ENCODE measurements around the gene CXorf58. TPM values are rescaled to one million over a fixed set of nuclear protein-coding genes. Genes with fewer than 3 reads are reported as not detected.
"Not testable (repeated sequence)": the region's sequence is repeated elsewhere in the genome, so short reads cannot be mapped to it uniquely, and the experiment has no call there.

Gene CXorf58
- polyA plus RNA-seq, 2 of the 4 experiments (the other 2 are of a cell fraction): 0.15 to 0.47 TPM

DNA sequence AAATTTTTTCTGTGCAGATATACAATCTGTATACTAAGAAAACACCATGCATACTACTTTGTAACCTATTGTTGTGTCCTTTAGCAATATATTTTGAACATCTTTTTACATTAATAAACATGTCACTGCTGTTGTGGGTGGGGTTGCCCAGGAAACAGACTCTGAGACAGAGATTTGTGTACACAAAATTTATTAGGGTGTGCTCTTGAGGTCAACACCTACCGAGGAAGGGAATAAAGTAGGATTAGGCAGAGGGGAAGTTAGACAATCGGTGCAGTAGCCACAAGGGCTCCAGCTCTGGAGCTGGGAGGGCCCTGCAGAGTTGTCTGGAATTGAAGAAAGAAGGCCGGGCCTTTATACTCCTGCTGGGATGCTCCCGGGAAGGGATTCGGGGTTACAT is 56.4 kb downstream of the CXorf58 start:
- CTCF ChIA-PET: interaction anchor here (1.5 kb wide), 1 partner anchor 50 kb away, joined by 3 read pairs; no protein-coding TSS in a partner anchor
- POLR2A ChIA-PET: no interaction called here
- ATAC-seq: peak in 1 of 2 experiments; percentile 40; a peak in 2 of 6 replicates

GRCh38 chrX:23965630-23966029 is 57.8 kb downstream of the CXorf58 start:
- FAIRE-seq; H3K4me2 ChIP-seq; POLR2A ChIA-PET; H3K4me3 ChIP-seq; H3K4me1 ChIP-seq; ATAC-seq; H3K9me3 ChIP-seq; DNase-seq (ENCODE audit: low read depth in 1 of 2, low spot score in 1 of 2); H3K27ac ChIP-seq; CTCF ChIA-PET: not testable (repeated sequence)
- WGBS (ENCODE audit: missing lambda C conversion rate): 74% methylated on average over 8 of the region's 8 CpGs

More for the DNA sequence above, 56.4 kb downstream of the CXorf58 start:
- H3K4me2 ChIP-seq: no peak overlapping the region
- DNase-seq (ENCODE audit: low read depth in 1 of 2, low spot score in 1 of 2) (no peak), FAIRE-seq (peak; percentile 95)
- WGBS (ENCODE audit: missing lambda C conversion rate): 72% methylated on average over 5 of the region's 5 CpGs
- no peaks in the 10 kb centered on the region for H3K4me1 ChIP-seq
- H3K9me3 ChIP-seq: 0 out of 3 replicates have a peak, but pooled peaks cover 5% of the 10 kb centered on the region
- no peak overlapping the region for H3K4me3 ChIP-seq
- no peak for TF ChIP-seq KDM5A (IDR thresholded peaks at IDR 0.05)
- no peak for TF ChIP-seq ZFP36 (IDR thresholded peaks at IDR 0.05; ENCODE audit: borderline replicate concordance, partially characterized antibody)
- TF ChIP-seq MAFK (IDR thresholded peaks at IDR 0.05; ENCODE audit: partially characterized antibody): no peak
- no peak for TF ChIP-seq RCOR1 (IDR thresholded peaks at IDR 0.05; ENCODE audit: low read depth, low read length)
- TF ChIP-seq TP53 (CRISPR knock-in tag; IDR thresholded peaks at IDR 0.05): no peak
- no peak for TF ChIP-seq HMGXB4 (CRISPR knock-in tag; IDR thresholded peaks at IDR 0.05; ENCODE audit: borderline replicate concordance)
- TF ChIP-seq HDAC2 (IDR thresholded peaks at IDR 0.05): no peak
- TF ChIP-seq KDM1A (IDR thresholded peaks at IDR 0.05; ENCODE audit: low read depth): no peak
- TF ChIP-seq RNF2 (IDR thresholded peaks at IDR 0.05; ENCODE audit: borderline replicate concordance, low read depth): no peak
- no peak for TF ChIP-seq HOXA7 (CRISPR knock-in tag; IDR thresholded peaks at IDR 0.05)
- no peak for TF ChIP-seq HES2 (IDR thresholded peaks at IDR 0.05)
- no peak for TF ChIP-seq PHF8 (IDR thresholded peaks at IDR 0.05; ENCODE audit: borderline replicate concordance, low read depth)
- TF ChIP-seq BHLHE40 (IDR thresholded peaks at IDR 0.05; ENCODE audit: low read depth, low read length): no peak
- no peak for TF ChIP-seq NPAS2 (CRISPR knock-in tag; IDR thresholded peaks at IDR 0.05; ENCODE audit: borderline replicate concordance)
- TF ChIP-seq NFE2L2 (conservative IDR thresholded peaks at IDR 0.05; ENCODE audit: low read length): no peak
- TF ChIP-seq POLR2A (IDR thresholded peaks at IDR 0.05; ENCODE audit: low read length): no peak
- no peak for TF ChIP-seq FOXS1 (CRISPR knock-in tag; IDR thresholded peaks at IDR 0.05)
- no peak for TF ChIP-seq BCL3 (IDR thresholded peaks at IDR 0.05)
- TF ChIP-seq RAD21 (conservative IDR thresholded peaks at IDR 0.05 in 1 of 2, IDR thresholded peaks at IDR 0.05 in 1 of 2): no peak
- H3K27ac ChIP-seq: no peak overlapping the region

- ChIA-PET POLR2A (no interaction called here), CTCF (no interaction called here)
- no peak for FAIRE-seq
- WGBS (ENCODE audit: missing lambda C conversion rate): 88% methylated on average over 4 of the region's 4 CpGs
- Histone ChIP-seq H3K27ac (no peak overlapping the region), H3K9me3 (no peaks in the 10 kb centered on the region), H3K4me1 (no peaks in the 10 kb centered on the region), H3K4me3 (no peak overlapping the region), H3K4me2 (no peak overlapping the region)
- TF ChIP-seq ESRRA (IDR thresholded peaks at IDR 0.05; ENCODE audit: borderline replicate concordance, low read length) (no peak), POLR2A (IDR thresholded peaks at IDR 0.05; ENCODE audit: low read length) (no peak), RCOR1 (IDR thresholded peaks at IDR 0.05; ENCODE audit: low read depth, low read length) (no peak), EHMT2 (IDR thresholded peaks at IDR 0.05; ENCODE audit: low read depth) (no peak)
- TF ChIP-seq, protein P1, sequence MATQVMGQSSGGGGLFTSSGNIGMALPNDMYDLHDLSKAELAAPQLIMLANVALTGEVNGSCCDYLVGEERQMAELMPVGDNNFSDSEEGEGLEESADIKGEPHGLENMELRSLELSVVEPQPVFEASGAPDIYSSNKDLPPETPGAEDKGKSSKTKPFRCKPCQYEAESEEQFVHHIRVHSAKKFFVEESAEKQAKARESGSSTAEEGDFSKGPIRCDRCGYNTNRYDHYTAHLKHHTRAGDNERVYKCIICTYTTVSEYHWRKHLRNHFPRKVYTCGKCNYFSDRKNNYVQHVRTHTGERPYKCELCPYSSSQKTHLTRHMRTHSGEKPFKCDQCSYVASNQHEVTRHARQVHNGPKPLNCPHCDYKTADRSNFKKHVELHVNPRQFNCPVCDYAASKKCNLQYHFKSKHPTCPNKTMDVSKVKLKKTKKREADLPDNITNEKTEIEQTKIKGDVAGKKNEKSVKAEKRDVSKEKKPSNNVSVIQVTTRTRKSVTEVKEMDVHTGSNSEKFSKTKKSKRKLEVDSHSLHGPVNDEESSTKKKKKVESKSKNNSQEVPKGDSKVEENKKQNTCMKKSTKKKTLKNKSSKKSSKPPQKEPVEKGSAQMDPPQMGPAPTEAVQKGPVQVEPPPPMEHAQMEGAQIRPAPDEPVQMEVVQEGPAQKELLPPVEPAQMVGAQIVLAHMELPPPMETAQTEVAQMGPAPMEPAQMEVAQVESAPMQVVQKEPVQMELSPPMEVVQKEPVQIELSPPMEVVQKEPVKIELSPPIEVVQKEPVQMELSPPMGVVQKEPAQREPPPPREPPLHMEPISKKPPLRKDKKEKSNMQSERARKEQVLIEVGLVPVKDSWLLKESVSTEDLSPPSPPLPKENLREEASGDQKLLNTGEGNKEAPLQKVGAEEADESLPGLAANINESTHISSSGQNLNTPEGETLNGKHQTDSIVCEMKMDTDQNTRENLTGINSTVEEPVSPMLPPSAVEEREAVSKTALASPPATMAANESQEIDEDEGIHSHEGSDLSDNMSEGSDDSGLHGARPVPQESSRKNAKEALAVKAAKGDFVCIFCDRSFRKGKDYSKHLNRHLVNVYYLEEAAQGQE (IDR thresholded peaks at IDR 0.05): no peak
- DNase-seq (ENCODE audit: low read depth in 1 of 2, low spot score in 1 of 2): no peak
- no peak for ATAC-seq
Observed at GRCh38 chrX:23978491-23978890, 70.7 kb downstream of the CXorf58 start.

Measured in A549 (cell line).